Measurements from ENCODE around the gene ANGPTL7.
"Not testable (repeated sequence)": the region's sequence is repeated elsewhere in the genome, so short reads cannot be mapped to it uniquely, and the experiment has no call there.

Gene ANGPTL7

DNA sequence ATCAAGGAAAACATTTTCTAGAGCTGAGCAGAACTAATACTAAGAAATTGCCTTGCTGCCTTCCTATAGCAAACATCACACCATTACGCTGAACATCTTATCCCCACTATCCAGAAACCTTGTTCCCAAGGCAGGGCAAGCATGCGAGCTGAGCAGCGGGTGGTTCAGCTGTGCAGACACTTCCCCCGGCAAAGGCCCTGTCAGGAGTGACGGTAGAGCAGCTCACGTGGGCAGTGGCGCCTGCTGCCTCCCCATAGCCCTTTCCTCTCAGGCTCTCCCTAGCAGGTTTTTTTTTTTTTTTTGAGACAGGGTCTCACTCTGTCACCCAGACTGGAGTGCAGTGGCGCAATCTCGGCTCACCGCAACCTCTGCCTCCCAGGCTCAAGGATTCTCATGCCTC is 13.7 kb upstream of the ANGPTL7 start:
- TF ChIP-seq, protein P1, sequence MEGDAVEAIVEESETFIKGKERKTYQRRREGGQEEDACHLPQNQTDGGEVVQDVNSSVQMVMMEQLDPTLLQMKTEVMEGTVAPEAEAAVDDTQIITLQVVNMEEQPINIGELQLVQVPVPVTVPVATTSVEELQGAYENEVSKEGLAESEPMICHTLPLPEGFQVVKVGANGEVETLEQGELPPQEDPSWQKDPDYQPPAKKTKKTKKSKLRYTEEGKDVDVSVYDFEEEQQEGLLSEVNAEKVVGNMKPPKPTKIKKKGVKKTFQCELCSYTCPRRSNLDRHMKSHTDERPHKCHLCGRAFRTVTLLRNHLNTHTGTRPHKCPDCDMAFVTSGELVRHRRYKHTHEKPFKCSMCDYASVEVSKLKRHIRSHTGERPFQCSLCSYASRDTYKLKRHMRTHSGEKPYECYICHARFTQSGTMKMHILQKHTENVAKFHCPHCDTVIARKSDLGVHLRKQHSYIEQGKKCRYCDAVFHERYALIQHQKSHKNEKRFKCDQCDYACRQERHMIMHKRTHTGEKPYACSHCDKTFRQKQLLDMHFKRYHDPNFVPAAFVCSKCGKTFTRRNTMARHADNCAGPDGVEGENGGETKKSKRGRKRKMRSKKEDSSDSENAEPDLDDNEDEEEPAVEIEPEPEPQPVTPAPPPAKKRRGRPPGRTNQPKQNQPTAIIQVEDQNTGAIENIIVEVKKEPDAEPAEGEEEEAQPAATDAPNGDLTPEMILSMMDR (IDR thresholded peaks at IDR 0.05; ENCODE audit: extremely low read depth, insufficient read depth, missing control alignments): no peak
- no peak for DNase-seq (ENCODE audit: low spot score)
- in situ Hi-C loops (cut with MboI; ENCODE audit: low pct_unique_long_range_greater_than_20kb, low sequenced_read_pairs, unreplicated experiment): no loop called here

DNA sequence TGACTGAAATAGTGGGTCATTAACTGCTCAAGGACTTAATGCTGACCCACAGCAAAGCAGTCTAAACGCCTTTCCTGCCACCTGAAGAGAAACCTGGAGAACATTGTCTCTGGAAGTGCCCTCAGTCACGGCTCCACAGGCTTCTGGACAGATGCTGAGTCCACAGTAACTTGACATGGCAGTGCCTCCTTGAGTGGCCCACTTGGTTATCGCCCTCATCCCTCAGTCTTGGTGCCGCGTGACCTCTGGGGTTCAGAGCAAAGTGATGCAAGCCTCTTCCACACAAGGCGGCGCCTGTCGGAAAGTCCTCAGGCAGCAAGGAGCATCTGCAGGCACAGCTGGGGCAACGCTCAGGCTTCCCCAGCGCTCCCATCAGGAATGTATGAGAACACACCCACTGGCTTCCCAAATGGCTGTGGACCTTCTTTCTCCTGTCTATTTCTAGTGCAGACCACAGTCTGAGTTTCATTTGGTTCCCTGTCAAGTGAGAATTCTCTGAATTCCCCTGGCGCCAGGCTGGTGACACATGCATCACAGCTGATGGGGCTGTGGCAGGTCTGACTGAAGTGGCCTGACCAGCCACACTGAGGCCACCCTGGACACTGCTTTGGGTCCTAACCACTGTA is 13.0 kb upstream of the ANGPTL7 start:
- DNase-seq (ENCODE audit: low spot score): no peak
- in situ Hi-C loops (cut with MboI; ENCODE audit: low pct_unique_long_range_greater_than_20kb, low sequenced_read_pairs, unreplicated experiment): no loop called here
- TF ChIP-seq, protein P1 (IDR thresholded peaks at IDR 0.05; ENCODE audit: extremely low read depth, insufficient read depth, missing control alignments): no peak

DNA sequence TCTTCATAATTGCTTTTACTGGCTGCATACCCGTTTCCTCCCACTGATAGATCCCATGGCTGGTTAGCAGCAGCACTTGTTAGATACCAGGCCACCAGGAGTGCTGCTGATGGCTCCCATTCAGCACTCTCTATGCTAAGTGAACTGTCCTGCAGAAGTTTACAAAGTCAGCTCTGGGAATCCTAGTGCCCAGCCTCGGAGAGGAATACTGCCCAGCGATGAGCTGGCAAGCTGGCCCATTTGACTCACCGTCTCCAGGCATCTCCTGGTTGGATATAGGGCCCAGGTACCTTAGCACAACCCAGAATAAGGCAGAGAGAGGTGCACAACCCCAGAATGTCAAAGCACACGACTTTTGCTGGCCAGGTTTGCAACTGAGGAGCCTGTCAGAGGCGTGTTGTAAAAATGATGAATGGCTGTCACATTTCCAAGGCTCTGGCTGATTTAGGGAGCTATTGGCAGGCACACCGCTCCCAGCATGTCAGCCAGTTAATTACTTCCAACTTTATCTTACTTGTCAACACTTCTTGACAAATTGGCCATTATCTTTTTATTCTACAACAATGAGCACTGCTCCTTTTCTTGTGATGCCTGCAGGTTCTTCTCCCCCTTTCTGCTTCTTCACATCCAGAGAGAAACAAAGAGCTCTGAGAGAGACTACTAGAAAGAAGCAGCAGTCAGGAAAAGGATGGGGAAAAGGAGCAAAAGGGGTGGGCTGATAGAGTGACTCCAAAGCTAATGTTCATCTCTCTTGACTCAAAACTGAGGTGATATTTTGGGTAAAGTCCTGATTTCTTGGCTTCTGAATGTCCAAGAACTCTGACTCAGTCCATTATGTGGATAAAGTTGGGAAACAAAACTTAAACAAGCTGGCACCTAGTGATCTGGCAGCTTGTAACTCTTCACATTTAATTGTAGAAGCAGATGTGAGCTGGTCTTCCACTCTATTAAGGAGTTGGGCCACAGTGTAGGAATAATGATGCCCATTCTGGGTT is 10.8 kb upstream of the ANGPTL7 start:
- TF ChIP-seq, protein P1 (IDR thresholded peaks at IDR 0.05; ENCODE audit: extremely low read depth, insufficient read depth, missing control alignments): no peak
- in situ Hi-C loops (cut with MboI; ENCODE audit: low pct_unique_long_range_greater_than_20kb, low sequenced_read_pairs, unreplicated experiment): no loop called here
- DNase-seq (ENCODE audit: low spot score): no peak

DNA sequence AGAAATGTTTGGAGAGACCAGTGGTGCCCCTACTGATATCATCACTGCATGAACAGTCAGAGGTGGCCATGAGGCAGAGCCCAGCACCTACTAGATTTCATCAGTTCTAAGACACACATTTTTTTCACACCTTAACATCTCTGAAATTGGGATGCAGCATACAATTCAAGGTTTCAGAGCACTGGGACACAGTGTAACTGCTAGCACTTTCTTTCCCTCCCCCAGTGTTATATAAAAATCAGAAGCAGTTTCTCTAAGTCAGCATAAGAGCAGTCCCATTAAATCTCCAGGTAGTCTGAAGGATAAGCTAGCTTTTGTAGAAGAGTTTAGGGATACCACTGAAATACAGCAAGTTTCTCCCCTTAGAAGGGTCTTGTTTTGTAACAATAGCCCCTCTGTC is 10.0 kb upstream of the ANGPTL7 start:
- no peak for DNase-seq (ENCODE audit: low spot score)
- in situ Hi-C loops (cut with MboI; ENCODE audit: low pct_unique_long_range_greater_than_20kb, low sequenced_read_pairs, unreplicated experiment): no loop called here
- TF ChIP-seq, protein P1 (IDR thresholded peaks at IDR 0.05; ENCODE audit: extremely low read depth, insufficient read depth, missing control alignments): no peak

DNA sequence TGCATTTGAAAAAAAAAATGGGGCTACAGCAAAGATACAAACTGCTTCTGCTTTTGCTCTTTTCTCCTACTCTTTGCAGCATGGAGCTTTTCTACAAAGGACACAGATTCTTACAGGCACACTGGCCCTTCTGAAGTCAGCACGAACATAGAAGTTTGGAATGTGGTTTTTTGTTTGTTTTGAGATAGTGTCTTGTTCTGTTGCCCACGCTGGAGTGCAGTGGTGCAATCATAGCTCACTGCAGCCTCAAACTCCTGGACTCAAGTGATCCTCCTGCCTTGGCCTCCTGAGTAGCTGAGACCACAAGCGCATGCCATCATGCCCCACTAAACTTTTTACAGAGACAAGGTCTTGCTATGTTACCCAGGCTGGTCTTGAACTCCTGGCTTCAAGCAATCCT is 9.4 kb upstream of the ANGPTL7 start:
- DNase-seq (ENCODE audit: low spot score); in situ Hi-C loops (cut with MboI; ENCODE audit: low pct_unique_long_range_greater_than_20kb, low sequenced_read_pairs, unreplicated experiment): not testable (repeated sequence)

DNA sequence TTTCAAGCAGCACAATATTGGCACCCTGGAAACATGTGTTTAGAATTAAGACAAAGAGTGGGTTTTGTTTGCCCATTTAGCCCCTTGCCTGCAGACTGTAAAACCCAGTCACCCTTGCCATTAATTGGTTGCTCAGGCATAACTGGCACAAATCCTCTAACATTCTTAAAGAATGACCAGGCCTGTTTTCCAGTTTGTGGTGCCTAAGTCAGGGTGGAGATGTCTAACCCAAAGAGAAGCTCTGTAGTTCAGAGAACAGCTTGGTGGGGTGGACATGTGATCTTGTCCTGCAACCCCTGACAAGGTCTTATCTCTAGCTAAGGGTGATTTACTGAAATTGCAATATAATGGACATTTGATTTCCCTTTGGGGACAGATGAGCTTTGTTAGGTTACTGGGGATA is 8.8 kb upstream of the ANGPTL7 start:
- no peak for DNase-seq (ENCODE audit: low spot score)
- in situ Hi-C loops (cut with MboI; ENCODE audit: low pct_unique_long_range_greater_than_20kb, low sequenced_read_pairs, unreplicated experiment): no loop called here
- TF ChIP-seq, protein P1 (IDR thresholded peaks at IDR 0.05; ENCODE audit: extremely low read depth, insufficient read depth, missing control alignments): no peak

DNA sequence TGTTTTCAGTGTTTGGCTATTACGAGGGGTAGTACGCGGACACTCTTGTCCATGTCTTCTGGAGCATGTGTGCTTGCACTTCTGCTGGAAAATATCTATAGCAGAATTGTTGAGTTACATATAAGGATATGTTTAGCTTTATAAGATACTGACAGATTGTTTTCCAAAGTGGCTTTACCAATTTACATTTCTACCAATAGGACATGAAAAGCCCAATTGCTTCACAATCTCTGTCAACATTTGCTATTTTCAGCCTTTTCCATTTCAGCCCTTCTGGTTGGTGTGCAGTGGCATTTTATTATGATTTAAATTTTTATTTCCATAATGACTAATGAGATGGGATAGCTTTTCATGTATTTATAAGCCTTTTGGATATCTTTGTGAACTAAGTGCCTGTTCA is 6.3 kb upstream of the ANGPTL7 start:
- DNase-seq (ENCODE audit: low spot score): no peak
- in situ Hi-C loops (cut with MboI; ENCODE audit: low pct_unique_long_range_greater_than_20kb, low sequenced_read_pairs, unreplicated experiment): no loop called here
- TF ChIP-seq, protein P1 (IDR thresholded peaks at IDR 0.05; ENCODE audit: extremely low read depth, insufficient read depth, missing control alignments): no peak
